ENCODE data around the gene APBA1.

DNA sequence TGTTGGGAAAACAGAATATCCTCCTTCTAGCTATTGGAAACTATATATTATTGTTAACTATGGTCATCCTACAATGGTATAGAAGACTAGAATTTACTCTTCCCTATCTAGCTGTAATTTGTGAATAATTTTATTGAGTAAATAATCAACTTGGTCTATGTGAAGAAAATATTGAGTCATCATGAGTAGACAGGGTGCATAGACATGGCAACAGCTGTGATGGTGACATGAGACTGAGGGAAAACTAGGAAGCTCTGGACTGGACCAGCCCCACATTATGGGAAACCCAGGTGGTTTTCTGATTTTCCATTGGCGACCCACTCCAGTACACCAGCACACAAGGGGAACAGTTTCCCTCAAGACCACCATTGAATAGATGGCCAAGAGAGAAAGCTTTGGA, 95.0 kb downstream of the APBA1 start:
- TF ChIP-seq POLR2AphosphoS5 (IDR thresholded peaks at IDR 0.05; ENCODE audit: low read depth, low read length) (no peak), POLR2A (IDR thresholded peaks at IDR 0.05; ENCODE audit: low read depth, low read length) (no peak)
